K562 (cell line): ENCODE data around the gene USP32.

ENCODE experiments used
- EP300 ChIP-seq: IDR thresholded peaks from 2 replicates; pipeline ENCODE4 v1.6.1; 2012; ENCODE audit warnings: low read length, improper control_type of control experiment
- MCM7 ChIP-seq, 2 experiments: fragments of 450-650 bp; IDR thresholded peaks; 2 replicates each; pipeline ENCODE4 v1.6.1; 2016 to 2018
- MTA2 ChIP-seq: fragments of 450-650 bp; IDR thresholded peaks from 2 replicates; pipeline ENCODE4 v1.6.1; 2016; ENCODE audit warnings: low read depth
- NR3C1 ChIP-seq: sonication (generic); formaldehyde crosslinking; IDR thresholded peaks from 2 replicates; pipeline ENCODE4 v1.8.1; 2022; ENCODE audit warnings: missing genetic modification reagents
- ZC3H4 ChIP-seq: sonication (generic); formaldehyde crosslinking; IDR thresholded peaks from 2 replicates; pipeline ENCODE4 v1.9.0; 2021; ENCODE audit warnings: missing genetic modification reagents, borderline replicate concordance
- TF ChIP-seq, protein P1 (sequence below): sonication (generic); formaldehyde crosslinking; IDR thresholded peaks from 2 replicates; pipeline ENCODE4 v1.8.1; 2022; ENCODE audit warnings: missing genetic modification reagents
- TF ChIP-seq, protein P2 (sequence below), 2 experiments: fragments of 450-650 bp; formaldehyde crosslinking in 1 of 2; IDR thresholded peaks; 2 replicates each; pipeline versions ENCODE4 v1.4.0 to v1.6.1; 2014 to 2020; ENCODE audit warnings: mild to moderate bottlenecking in 2 of 2, borderline replicate concordance in 1 of 2, low read depth in 1 of 2

DNA sequence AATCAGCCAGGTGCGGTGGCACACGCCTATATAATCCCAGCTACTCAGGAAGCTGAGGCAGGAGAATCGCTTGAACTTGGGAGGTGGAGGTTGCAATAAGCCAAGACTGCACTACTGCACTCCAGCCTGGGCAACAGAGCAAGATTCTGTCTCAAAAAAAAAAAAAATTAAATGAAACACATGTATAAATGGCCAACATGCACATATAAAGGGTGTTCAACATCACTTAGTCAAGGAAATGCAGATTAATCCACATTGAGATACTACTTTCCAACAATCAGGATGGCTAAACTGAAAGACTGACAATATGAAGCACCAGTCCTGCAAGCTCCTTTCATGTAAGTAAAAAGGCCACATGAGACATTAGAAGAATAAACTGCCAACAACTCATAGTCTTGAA, 20.5 kb downstream of the USP32 start:
- TF ChIP-seq, protein P1, sequence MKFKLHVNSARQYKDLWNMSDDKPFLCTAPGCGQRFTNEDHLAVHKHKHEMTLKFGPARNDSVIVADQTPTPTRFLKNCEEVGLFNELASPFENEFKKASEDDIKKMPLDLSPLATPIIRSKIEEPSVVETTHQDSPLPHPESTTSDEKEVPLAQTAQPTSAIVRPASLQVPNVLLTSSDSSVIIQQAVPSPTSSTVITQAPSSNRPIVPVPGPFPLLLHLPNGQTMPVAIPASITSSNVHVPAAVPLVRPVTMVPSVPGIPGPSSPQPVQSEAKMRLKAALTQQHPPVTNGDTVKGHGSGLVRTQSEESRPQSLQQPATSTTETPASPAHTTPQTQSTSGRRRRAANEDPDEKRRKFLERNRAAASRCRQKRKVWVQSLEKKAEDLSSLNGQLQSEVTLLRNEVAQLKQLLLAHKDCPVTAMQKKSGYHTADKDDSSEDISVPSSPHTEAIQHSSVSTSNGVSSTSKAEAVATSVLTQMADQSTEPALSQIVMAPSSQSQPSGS (CRISPR knock-in tag), result no peak
- TF ChIP-seq ZC3H4 (no peak), MTA2 (no peak), NR3C1 (CRISPR knock-in tag) (no peak), EP300 (no peak), MCM7 (IDR thresholded peaks at IDR 0.05) (no peak)
- TF ChIP-seq, protein P2, sequence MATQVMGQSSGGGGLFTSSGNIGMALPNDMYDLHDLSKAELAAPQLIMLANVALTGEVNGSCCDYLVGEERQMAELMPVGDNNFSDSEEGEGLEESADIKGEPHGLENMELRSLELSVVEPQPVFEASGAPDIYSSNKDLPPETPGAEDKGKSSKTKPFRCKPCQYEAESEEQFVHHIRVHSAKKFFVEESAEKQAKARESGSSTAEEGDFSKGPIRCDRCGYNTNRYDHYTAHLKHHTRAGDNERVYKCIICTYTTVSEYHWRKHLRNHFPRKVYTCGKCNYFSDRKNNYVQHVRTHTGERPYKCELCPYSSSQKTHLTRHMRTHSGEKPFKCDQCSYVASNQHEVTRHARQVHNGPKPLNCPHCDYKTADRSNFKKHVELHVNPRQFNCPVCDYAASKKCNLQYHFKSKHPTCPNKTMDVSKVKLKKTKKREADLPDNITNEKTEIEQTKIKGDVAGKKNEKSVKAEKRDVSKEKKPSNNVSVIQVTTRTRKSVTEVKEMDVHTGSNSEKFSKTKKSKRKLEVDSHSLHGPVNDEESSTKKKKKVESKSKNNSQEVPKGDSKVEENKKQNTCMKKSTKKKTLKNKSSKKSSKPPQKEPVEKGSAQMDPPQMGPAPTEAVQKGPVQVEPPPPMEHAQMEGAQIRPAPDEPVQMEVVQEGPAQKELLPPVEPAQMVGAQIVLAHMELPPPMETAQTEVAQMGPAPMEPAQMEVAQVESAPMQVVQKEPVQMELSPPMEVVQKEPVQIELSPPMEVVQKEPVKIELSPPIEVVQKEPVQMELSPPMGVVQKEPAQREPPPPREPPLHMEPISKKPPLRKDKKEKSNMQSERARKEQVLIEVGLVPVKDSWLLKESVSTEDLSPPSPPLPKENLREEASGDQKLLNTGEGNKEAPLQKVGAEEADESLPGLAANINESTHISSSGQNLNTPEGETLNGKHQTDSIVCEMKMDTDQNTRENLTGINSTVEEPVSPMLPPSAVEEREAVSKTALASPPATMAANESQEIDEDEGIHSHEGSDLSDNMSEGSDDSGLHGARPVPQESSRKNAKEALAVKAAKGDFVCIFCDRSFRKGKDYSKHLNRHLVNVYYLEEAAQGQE (IDR thresholded peaks at IDR 0.05; ENCODE audit: borderline replicate concordance), result no peak
- TF ChIP-seq, protein P2 (CRISPR knock-in tag; IDR thresholded peaks at IDR 0.05; ENCODE audit: low read depth), result no peak
